GM18507 (cell line): ENCODE data around the gene TMEM229B.
"Not testable (repeated sequence)": the region's sequence is repeated elsewhere in the genome, so short reads cannot be mapped to it uniquely, and the experiment has no call there.

Source experiments
- DNase-seq: peaks from one replicate; pipeline ENCODE4 v3.0.0; 2011; ENCODE audit warnings: low read depth; ENCODE audit not compliant: insufficient read length; ENCODE audit errors: extremely low spot score
- FAIRE-seq: peaks from 2 replicates; lab custom pipeline; 2011; peaks lifted over from hg19 to GRCh38; lab: Jason Lieb, UNC

Gene TMEM229B

GRCh38 chr14:67464377-67464776, 24.1 kb downstream of the TMEM229B start:
- no peak for DNase-seq
- FAIRE-seq = no peak

- FAIRE-seq = no peak
- no peak for DNase-seq
Measured at GRCh38 chr14:67463900-67464299, 24.6 kb downstream of the TMEM229B start.

- DNase-seq = no peak
Measured at GRCh38 chr14:67461996-67462395, 26.5 kb downstream of the TMEM229B start.

GRCh38 chr14:67461341-67461985, 27.1 kb downstream of the TMEM229B start:
- FAIRE-seq = no peak
- no peak for DNase-seq

More at GRCh38 chr14:67461996-67462395, 26.5 kb downstream of the TMEM229B start:
- FAIRE-seq = no peak

GRCh38 chr14:67459336-67459735, 29.2 kb downstream of the TMEM229B start:
- DNase-seq (no peak), FAIRE-seq (no peak)

GRCh38 chr14:67457782-67458181, 30.7 kb downstream of the TMEM229B start:
- FAIRE-seq = no peak
- DNase-seq = no peak

- DNase-seq (no peak), FAIRE-seq (no peak)
Measured at GRCh38 chr14:67456732-67457131, 31.8 kb downstream of the TMEM229B start.

- FAIRE-seq = no peak
- no peak for DNase-seq
Measured at GRCh38 chr14:67453575-67454300, 34.8 kb downstream of the TMEM229B start.

- FAIRE-seq, DNase-seq: not testable (repeated sequence)
Measured at GRCh38 chr14:67451667-67452066, 36.9 kb downstream of the TMEM229B start.

GRCh38 chr14:67449096-67449495, 39.4 kb downstream of the TMEM229B start:
- no peak for FAIRE-seq
- DNase-seq = no peak

- no peak for DNase-seq
- FAIRE-seq = no peak
Measured at GRCh38 chr14:67447033-67447381, 41.5 kb downstream of the TMEM229B start.

GRCh38 chr14:67446371-67447032, 42.0 kb downstream of the TMEM229B start:
- DNase-seq (no peak), FAIRE-seq (no peak)

- DNase-seq = no peak
- FAIRE-seq = no peak
Measured at GRCh38 chr14:67444395-67444794, 44.1 kb downstream of the TMEM229B start.

- FAIRE-seq (no peak), DNase-seq (no peak)
Measured at GRCh38 chr14:67442139-67442906, 46.2 kb downstream of the TMEM229B start.

GRCh38 chr14:67441672-67442071, 46.8 kb downstream of the TMEM229B start:
- DNase-seq = no peak
- FAIRE-seq = no peak

- FAIRE-seq = no peak
- no peak for DNase-seq
Measured at GRCh38 chr14:67441256-67441655, 47.3 kb downstream of the TMEM229B start.

- FAIRE-seq (no peak), DNase-seq (no peak)
Measured at GRCh38 chr14:67440513-67440912, 48.0 kb downstream of the TMEM229B start.

GRCh38 chr14:67438969-67439368, 49.6 kb downstream of the TMEM229B start:
- no peak for DNase-seq
- FAIRE-seq = no peak

- DNase-seq = no peak
- no peak for FAIRE-seq
Measured at GRCh38 chr14:67436006-67436866, 52.3 kb downstream of the TMEM229B start.
